ENCODE data around the gene NCBP3.

NCBP3 gene

GRCh38 chr17:3885271-3885670, 39.2 kb upstream of the NCBP3 start:
- no peak for DNase-seq
- intact Hi-C loops (cut with DNase I), result no loop called here

- DNase-seq, result peak in 36 of 42 donors; percentile 27 to 85 (median 59)
Measured at GRCh38 chr17:3884188-3884587, 38.1 kb upstream of the NCBP3 start.

GRCh38 chr17:3882276-3882675, 36.2 kb upstream of the NCBP3 start:
- DNase-seq, result no peak
- intact Hi-C loops (cut with DNase I), result no loop called here

More at GRCh38 chr17:3884188-3884587, 38.1 kb upstream of the NCBP3 start:
- intact Hi-C loops (cut with DNase I), result no loop called here

- intact Hi-C loops (cut with DNase I), result no loop called here
- no peak for DNase-seq
Measured at GRCh38 chr17:3880983-3881382, 34.9 kb upstream of the NCBP3 start.

DNA sequence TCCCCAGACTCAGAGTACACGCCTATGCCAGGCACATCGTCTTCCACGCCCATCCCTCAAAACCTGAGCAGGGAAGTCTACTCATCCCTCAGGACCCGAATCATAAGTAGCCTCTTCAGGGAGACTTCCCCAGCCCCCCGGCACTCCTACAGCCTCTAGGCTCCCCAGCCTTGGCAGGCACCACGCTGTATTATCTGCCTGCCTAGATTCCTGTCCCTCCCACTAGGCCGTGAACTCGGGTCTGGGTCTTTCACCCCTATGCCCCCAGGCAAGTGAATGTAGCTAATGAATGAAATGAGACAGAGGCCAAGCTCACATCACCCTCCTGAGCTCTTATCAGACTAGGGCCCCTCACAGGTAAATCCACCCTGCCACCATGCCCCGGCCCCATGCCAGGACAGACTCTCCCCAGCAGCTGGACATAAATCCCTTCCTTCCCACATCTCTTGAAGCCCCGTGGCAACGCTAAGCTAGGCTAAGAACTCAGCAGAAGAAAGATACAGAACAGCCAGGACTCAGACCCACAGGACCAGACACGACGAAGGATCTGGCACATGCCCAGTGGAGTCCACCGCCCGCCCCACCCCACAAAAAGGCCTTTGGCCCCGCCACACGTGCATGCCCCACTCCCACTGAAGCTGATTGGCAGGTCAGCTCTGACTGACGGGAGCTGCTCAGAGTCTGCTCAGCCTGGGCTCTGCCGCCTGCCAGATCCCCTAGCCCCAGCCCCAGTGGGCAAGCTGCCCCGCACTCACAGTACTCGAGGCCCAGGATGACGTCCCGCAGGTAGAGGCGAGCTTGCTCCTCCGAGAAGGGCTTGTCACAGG, 33.8 kb upstream of the NCBP3 start:
- intact Hi-C loops (cut with DNase I), result no loop called here

GRCh38 chr17:3879186-3879585, 33.1 kb upstream of the NCBP3 start:
- DNase-seq, result no peak
- intact Hi-C loops (cut with DNase I), result no loop called here

More for the DNA sequence above, 33.8 kb upstream of the NCBP3 start:
- DNase-seq, result no peak

DNA sequence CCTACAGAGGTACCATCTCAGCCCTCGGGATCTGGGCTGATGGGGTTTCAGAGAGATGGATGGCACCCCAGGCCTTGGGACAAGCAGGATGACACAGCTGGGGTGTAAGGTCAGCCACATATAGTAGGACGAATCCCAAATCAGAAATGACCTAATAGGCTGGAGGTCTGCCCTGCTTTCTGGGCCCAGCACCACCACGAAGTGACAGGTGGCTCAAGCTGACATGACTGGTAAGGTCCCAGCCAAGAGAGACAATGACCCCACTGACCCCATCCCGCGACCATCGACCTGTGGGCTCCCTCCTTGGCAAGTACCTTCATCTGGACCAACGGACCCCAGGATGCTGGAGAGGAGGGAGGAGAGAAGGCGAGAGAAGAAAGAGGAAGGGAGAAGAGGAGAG, 31.2 kb upstream of the NCBP3 start:
- DNase-seq, result no peak
- intact Hi-C loops (cut with DNase I), result no loop called here

DNA sequence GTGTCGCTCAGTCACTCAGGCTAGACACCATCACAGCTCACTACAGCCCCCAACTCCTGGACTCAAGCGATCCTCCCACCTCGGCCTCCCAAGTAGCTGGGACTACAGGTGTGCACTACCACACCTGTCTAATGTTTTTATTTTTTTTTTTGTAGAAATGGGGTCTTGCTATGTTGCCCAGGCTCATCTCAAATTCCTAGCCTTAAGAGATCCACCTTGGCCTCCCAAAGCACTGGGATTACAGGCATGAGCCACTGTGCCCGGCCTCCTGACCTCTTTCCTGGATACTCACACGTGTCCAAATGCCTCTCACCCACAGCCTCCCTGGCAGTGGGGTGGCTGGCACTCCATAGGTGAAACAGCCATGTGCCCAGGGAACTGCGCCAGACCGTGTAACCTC, 29.3 kb upstream of the NCBP3 start:
- intact Hi-C loops (cut with DNase I), result no loop called here
- no peak for DNase-seq

GRCh38 chr17:3873862-3874261, 27.8 kb upstream of the NCBP3 start:
- intact Hi-C loops (cut with DNase I), result no loop called here
- no peak for DNase-seq

DNA sequence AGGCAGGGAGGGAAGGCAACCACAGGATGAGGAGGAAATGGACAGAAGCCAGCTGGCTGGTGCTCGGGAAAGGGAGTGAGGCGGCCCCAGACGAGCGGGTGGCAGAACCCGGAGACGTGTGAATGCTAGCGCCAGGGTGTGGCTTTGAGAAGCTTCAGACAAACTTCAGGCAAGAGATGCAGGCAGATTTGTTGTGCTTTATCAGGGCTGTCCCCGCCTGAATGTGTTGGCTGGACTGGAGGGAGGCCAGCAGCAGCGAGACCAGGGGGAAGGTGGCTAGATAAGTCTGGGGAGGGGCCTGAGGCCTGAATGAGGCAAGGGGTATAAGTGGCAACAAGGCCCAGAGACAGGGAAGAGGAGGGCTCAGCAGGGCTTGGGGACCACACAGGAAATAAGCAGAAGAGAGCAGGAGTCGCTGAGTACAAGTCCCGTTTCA, 24.8 kb upstream of the NCBP3 start:
- DNase-seq, result no peak
- intact Hi-C loops (cut with DNase I), result no loop called here

DNA sequence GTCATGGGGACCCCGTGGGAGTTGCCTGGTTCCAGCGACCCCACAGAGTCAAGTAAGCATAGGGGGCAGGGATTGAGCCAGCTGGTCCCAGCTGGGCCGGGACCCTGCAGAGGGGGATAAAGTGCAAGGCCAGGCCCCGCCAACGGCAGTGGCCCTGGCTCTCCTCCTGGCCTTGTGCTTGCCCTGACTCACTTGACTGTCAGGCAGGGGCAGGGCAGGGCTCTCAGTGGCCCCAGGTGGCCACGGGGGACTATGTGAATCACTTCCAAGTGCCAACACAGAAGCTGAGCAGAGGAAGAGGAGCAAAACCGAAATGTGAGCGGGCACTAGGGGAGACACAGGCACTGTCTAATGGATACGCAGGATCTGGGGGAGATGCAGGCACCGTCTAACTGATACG, 21.6 kb upstream of the NCBP3 start:
- intact Hi-C loops (cut with DNase I), result no loop called here
- no peak for DNase-seq

GRCh38 chr17:3867106-3867505, 21.1 kb upstream of the NCBP3 start:
- intact Hi-C loops (cut with DNase I), result no loop called here
- no peak for DNase-seq

GRCh38 chr17:3866276-3866675, 20.2 kb upstream of the NCBP3 start:
- intact Hi-C loops (cut with DNase I), result no loop called here

DNA sequence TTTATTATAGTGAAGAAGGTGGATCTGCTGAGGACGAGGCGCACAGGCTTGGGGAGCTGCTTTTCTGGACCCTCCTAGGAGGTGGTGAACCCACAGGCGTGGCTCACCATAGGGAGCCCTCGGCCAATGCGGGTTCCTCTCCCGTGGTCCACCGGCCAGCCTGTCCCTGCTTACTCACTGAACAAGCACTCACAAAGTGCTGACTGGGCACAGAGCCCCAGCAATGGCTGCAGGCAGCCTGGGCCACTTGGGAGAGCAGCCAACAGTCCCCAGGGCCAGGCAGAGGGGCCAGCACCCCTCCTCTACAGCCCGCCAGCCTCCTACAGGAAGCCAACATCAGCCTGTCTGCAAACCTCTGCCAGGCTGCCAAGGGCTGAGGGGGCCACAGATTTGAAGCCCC, 19.1 kb upstream of the NCBP3 start:
- intact Hi-C loops (cut with DNase I), result no loop called here
- peak in 30 of 42 donors; percentile 8 to 73 (median 50) for DNase-seq

More at GRCh38 chr17:3866276-3866675, 20.2 kb upstream of the NCBP3 start:
- DNase-seq, result peak in 30 of 42 donors; percentile 25 to 73 (median 45)

DNA sequence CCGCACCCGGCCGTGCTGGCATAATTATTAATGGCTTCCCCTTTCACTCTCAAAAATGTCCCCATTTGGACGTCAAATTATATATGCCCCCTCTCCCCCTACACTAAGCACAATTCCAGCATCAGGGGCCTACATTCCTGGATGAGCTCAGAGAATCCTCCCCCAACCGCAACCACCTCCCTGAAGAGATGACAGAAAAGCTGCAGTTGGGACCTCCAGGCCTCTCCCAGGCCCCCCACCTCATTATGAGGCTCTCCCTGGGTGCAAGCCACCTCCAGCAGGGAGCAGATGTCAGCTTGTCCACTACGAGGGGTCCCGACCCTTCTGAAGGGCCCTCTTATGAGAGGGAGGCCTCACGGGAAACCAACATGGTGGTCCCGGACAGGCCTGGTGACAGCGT, 18.5 kb upstream of the NCBP3 start:
- intact Hi-C loops (cut with DNase I), result no loop called here
- DNase-seq, result no peak

DNA sequence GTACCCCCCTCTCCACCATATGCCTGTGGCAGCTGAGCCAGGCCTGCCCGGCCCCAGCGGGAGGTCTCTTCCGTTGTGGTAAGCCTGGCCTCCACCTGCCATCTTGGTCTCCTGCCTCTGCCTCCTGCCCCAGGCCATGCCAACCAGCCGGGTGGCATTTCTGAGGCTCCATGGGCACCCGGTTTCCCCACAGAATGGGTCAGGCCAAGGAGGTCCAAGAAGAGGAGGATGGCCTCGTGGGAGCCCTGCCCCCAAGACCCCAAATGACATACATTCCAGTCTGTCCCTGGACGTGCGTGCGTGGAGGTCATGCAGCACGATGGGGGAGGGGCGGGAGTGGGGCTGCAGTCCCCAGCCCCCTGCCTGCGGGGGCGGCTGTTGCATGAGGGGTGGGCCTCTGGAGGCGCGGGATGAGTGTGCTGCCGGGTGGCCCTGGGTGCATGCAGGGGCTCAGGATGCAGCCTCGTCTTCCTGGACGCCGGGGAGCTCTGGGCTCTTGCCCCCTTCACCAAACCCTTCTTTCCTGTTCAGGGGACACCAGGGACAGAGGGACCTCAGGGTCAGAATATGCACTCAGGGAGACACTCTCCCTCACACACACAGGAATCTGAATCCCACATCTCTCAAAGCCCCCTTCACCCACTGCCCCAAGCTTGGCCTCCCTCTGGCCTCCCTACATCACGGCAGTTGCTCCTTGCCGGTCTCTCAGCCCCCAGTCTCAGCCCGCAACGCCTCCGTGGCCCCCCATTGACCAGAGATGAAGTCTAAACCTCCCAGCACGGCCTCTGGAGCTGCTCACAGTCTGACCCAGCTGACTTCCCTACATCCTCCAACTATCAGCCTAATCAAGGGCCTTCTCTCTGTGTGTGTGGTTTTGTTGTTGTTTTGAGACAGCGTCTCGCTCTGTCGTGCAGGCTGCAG, 16.0 kb upstream of the NCBP3 start:
- intact Hi-C loops (cut with DNase I), result no loop called here
- no peak for DNase-seq

GRCh38 chr17:3860939-3861700, 15.1 kb upstream of the NCBP3 start:
- intact Hi-C loops (cut with DNase I), result no loop called here
- no peak for DNase-seq

GRCh38 chr17:3859940-3860339, 13.9 kb upstream of the NCBP3 start:
- intact Hi-C loops (cut with DNase I), result no loop called here
- no peak for DNase-seq
